Tibial nerve (tissue), 4 donors: ENCODE results near the gene REELD1.

Experiments
- CTCF ChIP-seq, 5 experiments: fragments of 200-600 bp in 3 of 5; fragments of 450-650 bp in 2 of 5; sonication (generic) in 3 of 5; IDR thresholded peaks; one replicate each; pipeline ENCODE4 v1.5.1; 2016 to 2019; ENCODE audit warnings: antibody characterized with exemption in 5 of 5, mild to moderate bottlenecking in 3 of 5, moderate library complexity in 2 of 5
- EP300 ChIP-seq, 2 donors: sonication (generic); formaldehyde crosslinking; IDR thresholded peaks; one replicate each; pipeline ENCODE4 v1.6.1; 2017; ENCODE audit warnings: antibody characterized with exemption in 2 of 2, mild to moderate bottlenecking in 1 of 2
- POLR2A ChIP-seq, 2 donors: fragments of 450-650 bp; IDR thresholded peaks; one replicate each; pipeline ENCODE4 v1.6.1; 2017; ENCODE audit warnings: antibody characterized with exemption in 2 of 2, mild to moderate bottlenecking in 2 of 2, moderate library complexity in 2 of 2

- TF ChIP-seq EP300 (IDR thresholded peaks at IDR 0.05): no peak
- TF ChIP-seq CTCF (IDR thresholded peaks at IDR 0.05): no peak
- no peak for TF ChIP-seq POLR2A (IDR thresholded peaks at IDR 0.05)
Measured at GRCh38 chr4:146252969-146253611, 38.8 kb downstream of the REELD1 start.
